Hepatocyte (in vitro differentiated cells): ENCODE measurements around the gene KRTAP5-6.

Experiments used
- CTCF ChIP-seq: fragments of 200-600 bp; sonication (generic); IDR thresholded peaks from 2 replicates; pipeline ENCODE4 v1.5.1; 2016; ENCODE audit warnings: antibody characterized with exemption, mild to moderate bottlenecking; ENCODE audit not compliant: poor library complexity
- EZH2 ChIP-seq: fragments of 200-600 bp; sonication (generic); IDR thresholded peaks from 2 replicates; pipeline ENCODE4 v1.6.1; 2016; ENCODE audit warnings: antibody characterized with exemption, mild to moderate bottlenecking, borderline replicate concordance

GRCh38 chr11:1702506-1702905 lies 5.5 kb downstream of the KRTAP5-6 start:
- no peak for TF ChIP-seq CTCF
- TF ChIP-seq EZH2: no peak
